HepG2 (cell line): ENCODE data around the gene INTS1. TPM values are rescaled to one million over a fixed set of nuclear protein-coding genes. Genes with fewer than 3 reads are reported as not detected.

Experiments used
- ATAC-seq: fragments of 200-7000 bp; cut with Tn5 transposase; 3 replicates; pipeline ENCODE4 v1.9.1; 2020; ENCODE audit warnings: mild to moderate bottlenecking, moderate library complexity
- BruUV-seq: library from RNA; stranded (reverse); fragments of 400-500 nt; replicated peaks from 2 replicates; lab custom pipeline; 2021; lab: Mats Ljungman, UMichigan
- CTCF ChIA-PET: fragments of 300-600 bp; formaldehyde crosslinking; extraction: SDS; loops from one replicate; lab custom pipeline; 2021; ENCODE audit warnings: low total read pairs, inconsistent platforms, low intra/inter-chr PET ratio; lab: Yijun Ruan, JAX
- POLR2A ChIA-PET: fragments of 350-600 bp; sonication (Branson Sonifier 250); formaldehyde crosslinking; loops from one replicate; lab custom pipeline; 2020; ENCODE audit warnings: antibody characterized with exemption, inconsistent platforms; lab: Yijun Ruan, JAX
- DNase-seq: peaks from one replicate; pipeline ENCODE4 v3.0.0-alpha.2; 2015; ENCODE audit warnings: low spot score
- FAIRE-seq: peaks from 3 replicates; lab custom pipeline; 2011; peaks lifted over from hg19 to GRCh38; lab: Jason Lieb, UNC
- H2AFZ ChIP-seq: one replicate; pipeline ENCODE4 v1.6.1; 2011; ENCODE audit warnings: low read length, inconsistent platforms
- H3K27ac ChIP-seq: fragments of 300-600 bp; 3 replicates; pipeline ENCODE4 v1.8.0; 2011; ENCODE audit warnings: mixed run types, mild to moderate bottlenecking, mixed read lengths, low read length, inconsistent platforms; ENCODE audit not compliant: insufficient read depth; ENCODE audit errors: extremely low read length
- H3K27me3 ChIP-seq, 2 experiments: fragments of 200-600 bp in 1 of 2; 2 replicates in 1 of 2; 3 replicates in 1 of 2; pipeline versions ENCODE4 v1.6.0 to v1.8.0; 2011; ENCODE audit warnings: low read length in 2 of 2, mild to moderate bottlenecking in 2 of 2, moderate library complexity in 2 of 2, inconsistent platforms in 1 of 2; ENCODE audit not compliant: insufficient read depth in 2 of 2, control insufficient read depth in 1 of 2
- H3K36me3 ChIP-seq, 2 experiments: fragments of 200-600 bp in 1 of 2; replicated peaks in 1 of 2; 2 replicates in 1 of 2; 3 replicates in 1 of 2; pipeline versions ENCODE4 v1.5.1 to v1.8.0; 2011; ENCODE audit warnings: low read length in 2 of 2, inconsistent platforms in 1 of 2; ENCODE audit not compliant: insufficient read depth in 2 of 2, control insufficient read depth in 1 of 2
- H3K4me1 ChIP-seq: 2 replicates; pipeline ENCODE4 v1.5.1; 2012; ENCODE audit warnings: low read length, inconsistent platforms; ENCODE audit not compliant: insufficient read depth
- H3K4me2 ChIP-seq: 2 replicates; pipeline ENCODE4 v1.6.0; 2011; ENCODE audit warnings: low read depth, low read length, inconsistent platforms
- H3K4me3 ChIP-seq, 3 experiments: fragments of 200-600 bp in 1 of 3; sonication (generic), shearing (Covaris generic) in 1 of 3; replicated peaks in 1 of 3; 2 replicates each; pipeline ENCODE4 v1.5.1; 2011 to 2016; ENCODE audit warnings: low read length in 3 of 3, inconsistent platforms in 2 of 3, low read depth in 2 of 3, mild to moderate bottlenecking in 2 of 3, control low read depth in 1 of 3, mixed read lengths in 1 of 3; ENCODE audit not compliant: insufficient read depth in 1 of 3
- H3K79me2 ChIP-seq: one replicate; pipeline ENCODE4 v1.6.1; 2011; ENCODE audit warnings: low read length, inconsistent platforms; ENCODE audit not compliant: insufficient read depth
- H3K9ac ChIP-seq: 2 replicates; pipeline ENCODE4 v1.6.0; 2011; ENCODE audit warnings: mild to moderate bottlenecking, low read depth, low read length, inconsistent platforms; ENCODE audit not compliant: insufficient read depth
- H3K9me3 ChIP-seq: 2 replicates; pipeline ENCODE4 v1.5.1; 2012; ENCODE audit warnings: mild to moderate bottlenecking, low read length
- H4K20me1 ChIP-seq: 2 replicates; pipeline ENCODE4 v1.6.0; 2011; ENCODE audit warnings: inconsistent platforms, mild to moderate bottlenecking, low read length, moderate library complexity; ENCODE audit not compliant: insufficient read depth
- ASH2L ChIP-seq: fragments of 300-600, 200-600 bp; sonication (generic); IDR thresholded peaks from 2 replicates; pipeline ENCODE4 v1.7.0; 2017; ENCODE audit warnings: low read depth, mild to moderate bottlenecking, moderate library complexity, mixed read lengths, low read length; ENCODE audit not compliant: insufficient read length
- CHD2 ChIP-seq: IDR thresholded peaks from 2 replicates; pipeline ENCODE4 v1.6.1; 2011; ENCODE audit warnings: low read depth, low read length, improper control_type of control experiment
- CHD4 ChIP-seq: fragments of 200-600 bp; sonication (generic); IDR thresholded peaks from 2 replicates; pipeline ENCODE4 v1.7.0; 2017; ENCODE audit warnings: mild to moderate bottlenecking, low read length, borderline replicate concordance
- HNF4G ChIP-seq, 2 experiments: sonication (generic) in 1 of 2; formaldehyde crosslinking in 1 of 2; IDR thresholded peaks; 2 replicates each; pipeline versions ENCODE4 v1.4.0 to v1.6.1; 2011 to 2020; ENCODE audit warnings: borderline replicate concordance in 2 of 2, low read depth in 2 of 2, mild to moderate bottlenecking in 2 of 2, low read length in 1 of 2, missing genetic modification reagents in 1 of 2, moderate library complexity in 1 of 2
- IRF9 ChIP-seq: sonication (generic); formaldehyde crosslinking; IDR thresholded peaks from 2 replicates; pipeline ENCODE4 v1.8.0; 2022; ENCODE audit warnings: missing genetic modification reagents, mild to moderate bottlenecking, borderline replicate concordance
- MYC ChIP-seq: sonication (generic); formaldehyde crosslinking; IDR thresholded peaks from 2 replicates; pipeline ENCODE4 v1.9.0; 2021; ENCODE audit warnings: missing genetic modification reagents, borderline replicate concordance
- NCOA2 ChIP-seq: sonication (generic); formaldehyde crosslinking; IDR thresholded peaks from 2 replicates; pipeline ENCODE4 v1.8.0; 2022; ENCODE audit warnings: inconsistent platforms
- SP4 ChIP-seq: sonication (generic); formaldehyde crosslinking; IDR thresholded peaks from 2 replicates; pipeline ENCODE4 v1.8.1; 2023; ENCODE audit warnings: mild to moderate bottlenecking, missing genetic modification reagents
- ZNF121 ChIP-seq: sonication (generic); formaldehyde crosslinking; IDR thresholded peaks from 2 replicates; pipeline ENCODE4 v1.5.0; 2020; ENCODE audit warnings: mild to moderate bottlenecking, missing genetic modification reagents
- ZNF333 ChIP-seq: sonication (generic); formaldehyde crosslinking; IDR thresholded peaks from 2 replicates; pipeline ENCODE4 v1.4.0; 2020; ENCODE audit warnings: mild to moderate bottlenecking, missing genetic modification reagents, borderline replicate concordance
- ZNF430 ChIP-seq: sonication (generic); formaldehyde crosslinking; IDR thresholded peaks from 2 replicates; pipeline ENCODE4 v1.9.0; 2021; ENCODE audit warnings: mild to moderate bottlenecking, missing genetic modification reagents
- ZNF687 ChIP-seq: sonication (generic); formaldehyde crosslinking; IDR thresholded peaks from 2 replicates; pipeline ENCODE4 v1.5.1; 2020; ENCODE audit warnings: mild to moderate bottlenecking, missing genetic modification reagents, moderate library complexity
- ZNF770 ChIP-seq: sonication (generic); formaldehyde crosslinking; IDR thresholded peaks from 2 replicates; pipeline ENCODE4 v1.5.0; 2020; ENCODE audit warnings: mild to moderate bottlenecking, missing genetic modification reagents
- ZSCAN22 ChIP-seq: sonication (generic); formaldehyde crosslinking; IDR thresholded peaks from 2 replicates; pipeline ENCODE4 v1.4.0; 2020; ENCODE audit warnings: mild to moderate bottlenecking, missing genetic modification reagents
- WGBS: methylation state at CpG from one replicate; pipeline ENCODE4 v1.1.6; 2017; ENCODE audit warnings: low lambda C conversion rate; 5-methylcytosine and 5-hydroxymethylcytosine counted together
- in situ Hi-C: cut with HindIII; loops from 2 replicates; pipeline ENCODE4 v1.10.0; 2017; ENCODE audit warnings: low pct_unique_long_range_greater_than_20kb; ENCODE audit not compliant: extremely low pct_ligation_motif_present
- intact Hi-C: fragments of 100-400 bp; cut with micrococcal nuclease; formaldehyde crosslinking; loops from one replicate; pipeline ENCODE4 v1.10.0; 2022; ENCODE audit not compliant: unreplicated experiment
- polyA plus RNA-seq, 8 experiments: library from polyadenylated mRNA; depleted of rRNA in 3 of 8; stranded (reverse) in 7 of 8; unstranded in 1 of 8; fragments of >200 nt; fragmentation: Illumina TruSeq in 4 of 8; extraction: Trizol in 4 of 8; gene quantifications; 2 replicates each; pipeline versions ENCODE4 v1.2.1 to v1.2.3, GENCODE V29; 2011 to 2016; ENCODE audit warnings: low read depth in 4 of 8, missing spikeins in 1 of 8, mixed read lengths in 1 of 8; ENCODE audit not compliant: insufficient read depth in 1 of 8
- total RNA-seq, 5 experiments: library from RNA; depleted of rRNA; stranded (reverse); fragments of >200 nt; fragmentation: Illumina TruSeq; extraction: Trizol; gene quantifications; 2 replicates each; pipeline ENCODE4 v1.2.3, GENCODE V29; 2016; ENCODE audit warnings: low read depth in 1 of 5

The INTS1 gene
- total and polyA plus RNA-seq, 2 of the 13 experiments (the other 11 are each of a cell fraction or from before 2014, with no cell fraction given) = 13.7 to 29.0 TPM

GRCh38 chr7:1461646-1462375 lies 42.4 kb downstream of the INTS1 start:
- peak overlapping the region; percentile 93 for H3K4me2 ChIP-seq
- peak overlapping the region; percentile 62 for H3K9ac ChIP-seq
- ChIA-PET CTCF (no interaction called here), POLR2A (interaction anchor here (1.8 kb wide), 1 partner anchor 10 kb away, joined by 9 read pairs; no protein-coding TSS in a partner anchor)
- no peaks in the 10 kb centered on the region for H4K20me1 ChIP-seq
- H3K4me1 ChIP-seq = peaks cover 65% of the 10 kb centered on the region
- DNase-seq (no peak), FAIRE-seq (no peak), ATAC-seq (no peak)
- in situ Hi-C loops = no loop called here
- 32% methylated on average over 14 of the region's 18 CpGs for WGBS
- H3K79me2 ChIP-seq = peaks cover 17% of the 10 kb centered on the region
- H3K36me3 ChIP-seq = no peaks in the 10 kb centered on the region
- H3K27me3 ChIP-seq = no peaks in the 10 kb centered on the region
- H3K9me3 ChIP-seq = no peaks in the 10 kb centered on the region
- intact Hi-C loops = loop anchor here (2.0 kb wide), 1 partner anchor 69 kb away; the partner anchor contains the start of gene MAFK
- peak overlapping the region; percentile 77 for H3K27ac ChIP-seq
- H2AFZ ChIP-seq = no peak overlapping the region
- peak overlapping the region in 2 of 3 experiments; percentile 32 to 84; a peak in 3 of 6 replicates for H3K4me3 ChIP-seq
- BruUV-seq = no TSS peak
- TF ChIP-seq HNF4G (IDR thresholded peaks at IDR 0.05; ENCODE audit: borderline replicate concordance, low read depth, low read length) = no peak
- TF ChIP-seq HNF4G (CRISPR knock-in tag; IDR thresholded peaks at IDR 0.05; ENCODE audit: borderline replicate concordance, low read depth) = 0 out of 2 replicates have a peak, but pooled peaks have one; percentile 2
- TF ChIP-seq ZSCAN22 = peak; percentile 68; the same call in 1 of the 2 replicates
- TF ChIP-seq ZNF121 = 0 out of 2 replicates have a peak, but pooled peaks have one; percentile 1
- no peak for TF ChIP-seq ASH2L
- TF ChIP-seq ZNF687 (CRISPR knock-in tag) = peak; percentile 32
- TF ChIP-seq SP4 (CRISPR knock-in tag) = 0 out of 2 replicates have a peak, but pooled peaks have one; percentile 44
- TF ChIP-seq ZNF770 = peak; percentile 73
- no peak for TF ChIP-seq NCOA2
- TF ChIP-seq ZNF333 (CRISPR knock-in tag) = 0 out of 2 replicates have a peak, but pooled peaks have one; percentile 13
- no peak for TF ChIP-seq CHD2
- 0 out of 2 replicates have a peak, but pooled peaks have one; percentile 9 for TF ChIP-seq ZNF430
- TF ChIP-seq CHD4 = peak; percentile 58; the same call in 1 of the 2 replicates
- no peak for TF ChIP-seq IRF9
- 0 out of 2 replicates have a peak, but pooled peaks have one; percentile 43 for TF ChIP-seq MYC
